HG02840 (cell line): ENCODE results near the gene TUSC2.

Source experiments
- ATAC-seq: cut with Tn5 transposase; IDR thresholded peaks from one replicate; pipeline ENCODE4 v1.9.1; 2021; ENCODE audit warnings: mild to moderate bottlenecking, moderate library complexity, moderate number of reproducible peaks; ENCODE audit not compliant: unreplicated experiment, low FRiP score

The TUSC2 gene

GRCh38 chr3:50338965-50339364 is 10.9 kb upstream of the TUSC2 start:
- ATAC-seq, result no peak

GRCh38 chr3:50337175-50337861 is 9.3 kb upstream of the TUSC2 start:
- peak; percentile 85 for ATAC-seq

GRCh38 chr3:50336452-50337174 is 8.6 kb upstream of the TUSC2 start:
- ATAC-seq, result peak; percentile 36

- no peak for ATAC-seq
Measured at GRCh38 chr3:50334339-50335075, 6.5 kb upstream of the TUSC2 start.

GRCh38 chr3:50333744-50334328 is 5.8 kb upstream of the TUSC2 start:
- no peak for ATAC-seq

- ATAC-seq, result no peak
Measured at GRCh38 chr3:50331364-50331907, 3.4 kb upstream of the TUSC2 start.

- no peak for ATAC-seq
Measured at GRCh38 chr3:50330330-50330729, 2.3 kb upstream of the TUSC2 start.

- ATAC-seq, result no peak
Measured at GRCh38 chr3:50327129-50327528, 894 bp downstream of the TUSC2 start.

- no peak for ATAC-seq
Measured at GRCh38 chr3:50326182-50326541, 1.9 kb downstream of the TUSC2 start.

- ATAC-seq, result no peak
Measured at GRCh38 chr3:50325497-50326181, 2.4 kb downstream of the TUSC2 start.

GRCh38 chr3:50325113-50325480 is 2.9 kb downstream of the TUSC2 start:
- no peak for ATAC-seq

GRCh38 chr3:50324351-50325112 is 3.5 kb downstream of the TUSC2 start:
- ATAC-seq, result no peak

- no peak for ATAC-seq
Measured at GRCh38 chr3:50323614-50324199, 4.3 kb downstream of the TUSC2 start.

GRCh38 chr3:50323092-50323600 is 4.9 kb downstream of the TUSC2 start:
- ATAC-seq, result no peak

GRCh38 chr3:50322386-50323091 is 5.5 kb downstream of the TUSC2 start, which contains the start of gene HYAL2:
HYAL2 (minus strand) TSS chr3:50322745; CDS start chr3:50320489, 2,256 bp downstream.
- no peak for ATAC-seq

GRCh38 chr3:50322115-50322385 is 6.0 kb downstream of the TUSC2 start:
- no peak for ATAC-seq

- peak; percentile 80 for ATAC-seq
Measured at GRCh38 chr3:50321336-50322114, 6.5 kb downstream of the TUSC2 start.

- ATAC-seq, result peak; percentile 50
Measured at GRCh38 chr3:50320853-50321335, 7.1 kb downstream of the TUSC2 start.
